ENCODE data around the gene MAP2K3. TPM values are rescaled to one million over a fixed set of nuclear protein-coding genes. Genes with fewer than 3 reads are reported as not detected.

MAP2K3 gene
- total and polyA plus RNA-seq, 2 experiments from 2014 or later, result 42.6 to 119 TPM

DNA sequence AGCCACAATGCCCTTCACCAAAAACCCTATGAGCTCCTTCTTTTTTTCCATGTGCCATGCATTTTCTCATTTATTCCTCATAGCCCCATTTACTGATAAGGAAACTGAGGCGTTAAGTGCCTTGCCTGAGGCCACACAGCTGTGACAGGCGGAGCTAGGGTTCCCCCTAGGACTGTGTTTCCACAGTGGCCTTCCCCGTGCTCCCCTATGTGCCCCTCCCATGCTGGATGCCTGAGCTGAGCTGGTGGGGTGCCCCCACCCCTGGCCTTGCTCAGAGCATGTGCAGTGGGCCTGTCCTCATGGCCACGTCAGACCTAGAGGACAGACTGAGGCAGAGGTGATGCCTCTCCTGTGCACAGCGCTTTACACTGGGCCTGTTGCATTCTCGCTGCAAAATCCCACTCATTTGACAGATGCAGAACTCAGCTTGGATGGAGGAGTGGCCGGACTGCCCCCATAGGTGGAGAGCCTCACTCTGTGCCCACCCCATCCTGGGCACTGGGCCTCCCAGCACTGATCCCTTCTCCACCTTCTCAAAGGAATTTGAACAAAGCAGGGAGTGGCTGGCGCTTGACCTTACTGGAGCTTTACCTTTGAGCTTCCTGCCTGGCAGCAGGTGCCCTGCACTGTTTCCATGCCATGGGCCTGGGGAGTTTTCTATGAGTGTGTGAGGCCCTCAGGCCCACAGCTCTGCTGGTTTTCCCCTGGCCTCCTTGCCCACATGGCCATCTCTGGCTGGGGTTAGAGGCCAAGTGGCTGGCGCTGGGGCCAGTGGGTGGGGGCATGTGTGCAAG is 2.6 kb downstream of the MAP2K3 start:
- Histone ChIP-seq H3K9ac (peak overlapping the region; percentile 98), H3K79me2 (ENCODE audit: insufficient read depth) (peaks cover 74% of the 10 kb centered on the region), H3K36me3 (ENCODE audit: low read depth) (no peaks in the 10 kb centered on the region), H3K27ac (peak overlapping the region; percentile 96), H3K4me1 (ENCODE audit: insufficient read depth) (peaks cover 42% of the 10 kb centered on the region), H3K9me2 (ENCODE audit: insufficient read depth) (no peaks in the 10 kb centered on the region), H2AFZ (no peak overlapping the region), H3K9me3 (ENCODE audit: low read depth) (no peaks in the 10 kb centered on the region), H3K27me3 (replicated peaks; ENCODE audit: insufficient read depth) (no peaks in the 10 kb centered on the region), H3K4me3 (peak overlapping the region; percentile 88), H3F3A (ENCODE audit: insufficient read depth) (peaks cover 36% of the 10 kb centered on the region), H3K4me2 (ENCODE audit: unreplicated experiment) (peak overlapping the region; percentile 97), H4K20me1 (ENCODE audit: insufficient read depth) (no peaks in the 10 kb centered on the region)
- in situ Hi-C loops (cut with MboI), result no loop called here
- no peak for DNase-seq
- 45 to 54% methylated on average over 8 to 9 of the region's 9 CpGs for WGBS, 2 experiments (ENCODE audit: low coverage in 1 of 2, low lambda C conversion rate in 2 of 2, missing lambda C conversion rate in 2 of 2)
- no peak for TF ChIP-seq EZH2 (IDR thresholded peaks at IDR 0.05; ENCODE audit: insufficient read depth, poor library complexity, severe bottlenecking)
- no peak for TF ChIP-seq EZH2phosphoT487 (IDR thresholded peaks at IDR 0.05; ENCODE audit: insufficient read depth, low read depth)

DNA sequence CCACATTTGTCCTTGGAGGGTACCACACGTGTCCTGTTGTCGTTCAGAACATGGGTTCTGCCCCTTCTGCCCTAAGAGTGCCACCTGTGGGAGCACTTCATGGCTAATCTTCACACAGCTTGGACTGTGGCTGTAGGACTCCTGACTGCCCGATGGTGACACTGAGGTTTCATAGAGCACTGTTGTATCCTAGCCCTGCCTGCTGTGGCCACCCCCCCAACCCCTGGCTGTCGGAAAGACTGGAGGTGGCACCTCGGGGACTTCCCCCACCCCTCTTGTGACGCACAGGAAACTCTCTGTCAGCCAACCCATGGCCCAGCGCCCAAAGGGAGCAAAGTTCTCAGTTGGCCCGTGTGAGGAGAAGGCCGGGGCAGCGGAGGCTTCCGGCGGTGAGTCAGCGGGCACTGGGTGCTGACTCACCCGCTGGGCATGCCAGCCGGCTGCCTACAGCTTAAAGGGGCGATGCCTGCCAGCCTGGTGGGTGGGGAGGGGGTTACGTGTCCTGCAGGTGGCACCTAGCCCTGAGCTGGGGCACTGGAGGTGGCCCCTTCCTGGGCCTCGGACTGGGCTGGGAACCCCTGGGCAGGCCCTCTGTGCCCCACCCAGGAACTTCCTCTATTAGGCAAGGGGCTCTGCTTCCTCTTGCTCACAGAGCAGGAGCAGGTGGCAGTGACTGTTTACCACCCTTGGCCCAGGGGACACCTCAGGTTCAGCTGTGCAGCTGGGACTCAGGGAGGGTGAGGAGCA is 3.4 kb downstream of the MAP2K3 start:
- Histone ChIP-seq H3K4me1 (ENCODE audit: insufficient read depth) (peaks cover 36% of the 10 kb centered on the region), H3K9ac (peak overlapping the region; percentile 98), H4K20me1 (ENCODE audit: insufficient read depth) (no peaks in the 10 kb centered on the region), H3K27me3 (replicated peaks; ENCODE audit: insufficient read depth) (no peaks in the 10 kb centered on the region), H3K27ac (peak overlapping the region; percentile 96), H3K79me2 (ENCODE audit: insufficient read depth) (peaks cover 82% of the 10 kb centered on the region), H3K4me2 (ENCODE audit: unreplicated experiment) (peak overlapping the region; percentile 97), H3K4me3 (peak overlapping the region; percentile 88), H3K9me3 (ENCODE audit: low read depth) (no peaks in the 10 kb centered on the region), H2AFZ (no peak overlapping the region), H3F3A (ENCODE audit: insufficient read depth) (peaks cover 30% of the 10 kb centered on the region), H3K36me3 (ENCODE audit: low read depth) (no peaks in the 10 kb centered on the region; the same call in 1 of the 2 replicates), H3K9me2 (ENCODE audit: insufficient read depth) (no peaks in the 10 kb centered on the region)
- in situ Hi-C loops (cut with MboI), result no loop called here
- DNase-seq, result peak; percentile 98
- TF ChIP-seq EZH2phosphoT487 (IDR thresholded peaks at IDR 0.05; ENCODE audit: insufficient read depth, low read depth), result no peak
- WGBS, 2 experiments (ENCODE audit: low coverage in 1 of 2, low lambda C conversion rate in 2 of 2, missing lambda C conversion rate in 2 of 2), result 0 to 2% methylated on average over 17 to 18 of the region's 18 CpGs

DNA sequence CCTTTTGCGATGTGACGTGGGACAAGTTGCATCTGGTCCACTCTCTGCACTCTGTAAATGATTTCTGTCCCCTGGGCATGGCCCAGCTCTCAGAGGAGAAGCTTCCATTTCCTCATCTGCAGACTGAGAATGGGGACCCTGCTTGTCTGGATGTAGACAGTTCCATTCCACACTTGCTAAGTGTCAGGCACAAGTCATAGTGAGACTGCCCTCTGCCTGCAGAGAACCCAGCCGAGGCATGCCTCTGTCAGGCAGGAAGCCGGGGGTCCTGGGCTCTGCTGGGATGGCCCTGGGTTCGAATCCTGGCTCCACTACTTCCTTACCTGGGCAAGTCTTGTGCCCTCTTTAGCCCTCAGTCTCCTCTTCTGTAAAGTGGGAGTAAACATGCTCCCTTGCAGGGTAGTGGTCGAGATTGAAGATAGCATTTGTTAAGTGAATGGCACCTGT is 4.1 kb downstream of the MAP2K3 start:
- peaks cover 32% of the 10 kb centered on the region for H3K4me1 ChIP-seq (ENCODE audit: insufficient read depth)
- no peak overlapping the region for H2AFZ ChIP-seq
- peak overlapping the region; percentile 63 for H3K4me2 ChIP-seq (ENCODE audit: unreplicated experiment)
- no peaks in the 10 kb centered on the region for H3K27me3 ChIP-seq (replicated peaks; ENCODE audit: insufficient read depth)
- peak overlapping the region; percentile 61 for H3K9ac ChIP-seq
- no peaks in the 10 kb centered on the region for H3K9me2 ChIP-seq (ENCODE audit: insufficient read depth)
- peak overlapping the region; percentile 96 for H3K27ac ChIP-seq
- no peaks in the 10 kb centered on the region for H4K20me1 ChIP-seq (ENCODE audit: insufficient read depth)
- peaks cover 89% of the 10 kb centered on the region for H3K79me2 ChIP-seq (ENCODE audit: insufficient read depth)
- peak; percentile 47 for DNase-seq
- 49 to 52% methylated on average over 6 of the region's 6 CpGs for WGBS, 2 experiments (ENCODE audit: low coverage in 1 of 2, low lambda C conversion rate in 2 of 2, missing lambda C conversion rate in 2 of 2)
- in situ Hi-C loops (cut with MboI), result no loop called here
- no peaks in the 10 kb centered on the region for H3K9me3 ChIP-seq (ENCODE audit: low read depth)
- H3K4me3 ChIP-seq, result peak overlapping the region; percentile 54
- H3F3A ChIP-seq (ENCODE audit: insufficient read depth), result peaks cover 23% of the 10 kb centered on the region
- no peak for TF ChIP-seq EZH2 (IDR thresholded peaks at IDR 0.05; ENCODE audit: insufficient read depth, poor library complexity, severe bottlenecking)
- no peak for TF ChIP-seq EZH2phosphoT487 (IDR thresholded peaks at IDR 0.05; ENCODE audit: insufficient read depth, low read depth)
- no peaks in the 10 kb centered on the region; the same call in 1 of the 2 replicates for H3K36me3 ChIP-seq (ENCODE audit: low read depth)

DNA sequence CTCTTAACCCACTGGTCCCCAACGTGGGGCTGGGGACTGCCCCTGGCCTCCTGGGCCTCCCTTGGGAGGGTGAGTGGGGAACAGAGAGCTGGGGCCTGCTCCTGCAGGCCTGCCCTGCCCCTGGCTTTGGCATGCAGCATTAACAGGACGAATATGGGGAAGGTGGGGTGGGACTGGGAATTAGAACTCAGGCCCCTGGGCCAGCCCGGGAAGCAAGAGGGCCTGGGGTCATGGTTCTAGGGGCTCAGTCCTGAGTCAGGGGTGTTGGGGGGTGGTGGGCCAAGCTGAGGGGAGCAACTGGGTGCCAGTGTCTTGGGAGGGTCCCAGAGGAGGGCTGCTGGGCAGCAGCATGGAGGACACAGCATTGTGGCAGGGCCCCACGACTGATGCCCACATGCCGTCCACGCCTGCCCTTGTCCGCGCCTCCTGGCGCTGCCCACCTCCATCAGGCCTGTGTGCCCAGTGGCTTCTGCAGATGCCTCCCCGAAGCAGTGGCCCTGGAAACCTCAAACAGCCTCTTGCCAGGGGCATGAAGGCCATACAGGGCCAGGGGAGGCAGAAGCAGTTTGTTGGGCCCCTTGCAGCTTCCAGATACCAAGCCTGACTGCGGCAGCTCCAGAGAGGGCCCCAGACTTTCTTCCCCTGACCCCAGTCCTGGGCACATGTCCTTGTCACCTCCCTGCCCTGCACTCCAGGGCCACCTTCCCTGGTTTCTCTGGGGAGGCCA is 4.8 kb downstream of the MAP2K3 start:
- no peaks in the 10 kb centered on the region; the same call in 1 of the 2 replicates for H3K36me3 ChIP-seq (ENCODE audit: low read depth)
- H3K27me3 ChIP-seq (replicated peaks; ENCODE audit: insufficient read depth), result no peaks in the 10 kb centered on the region
- no peaks in the 10 kb centered on the region for H3K9me2 ChIP-seq (ENCODE audit: insufficient read depth)
- in situ Hi-C loops (cut with MboI), result no loop called here
- H4K20me1 ChIP-seq (ENCODE audit: insufficient read depth), result peaks cover under 1% of the 10 kb centered on the region; the same call in 1 of the 2 replicates
- peak overlapping the region; percentile 63 for H3K4me2 ChIP-seq (ENCODE audit: unreplicated experiment)
- H3K9ac ChIP-seq, result peak overlapping the region; percentile 61
- no peak overlapping the region for H3K4me3 ChIP-seq
- WGBS, 2 experiments (ENCODE audit: low coverage in 1 of 2, low lambda C conversion rate in 2 of 2, missing lambda C conversion rate in 2 of 2), result 66 to 69% methylated on average over 10 to 11 of the region's 11 CpGs
- TF ChIP-seq EZH2 (IDR thresholded peaks at IDR 0.05; ENCODE audit: insufficient read depth, poor library complexity, severe bottlenecking), result no peak
- DNase-seq, result peak; percentile 3
- peaks cover 32% of the 10 kb centered on the region for H3K4me1 ChIP-seq (ENCODE audit: insufficient read depth)
- H3K9me3 ChIP-seq (ENCODE audit: low read depth), result no peaks in the 10 kb centered on the region
- H2AFZ ChIP-seq, result no peak overlapping the region
- H3F3A ChIP-seq (ENCODE audit: insufficient read depth), result peaks cover 23% of the 10 kb centered on the region
- H3K27ac ChIP-seq, result peak overlapping the region; percentile 29; the same call in 1 of the 2 replicates
- H3K79me2 ChIP-seq (ENCODE audit: insufficient read depth), result peaks cover 96% of the 10 kb centered on the region

Data from GM23248 (cell line).